Subcutaneous adipose tissue (tissue), 4 donors: Measurements from ENCODE around the gene PGAP2. TPM values are rescaled to one million over a fixed set of nuclear protein-coding genes. Genes with fewer than 3 reads are reported as not detected.

Experiments
- total RNA-seq, 4 donors: library from RNA; depleted of rRNA; stranded (reverse); fragments of >200 nt; gene quantifications; one replicate each; pipeline ENCODE4 v1.1.0, GENCODE V29; 2016
- TF ChIP-seq, protein P1 (sequence below): fragments of 450-650 bp; IDR thresholded peaks from one replicate; pipeline ENCODE4 v1.5.1; 2016; ENCODE audit warnings: low read depth, mild to moderate bottlenecking, control low read depth, antibody characterized with exemption, moderate library complexity

PGAP2 gene
- total RNA-seq, 4 donors from 2014 or later, result 5.5 to 9.3 (median 7.3) TPM

GRCh38 chr11:3799143-3799542 is 9.2 kb upstream of the PGAP2 start:
- TF ChIP-seq, protein P1, sequence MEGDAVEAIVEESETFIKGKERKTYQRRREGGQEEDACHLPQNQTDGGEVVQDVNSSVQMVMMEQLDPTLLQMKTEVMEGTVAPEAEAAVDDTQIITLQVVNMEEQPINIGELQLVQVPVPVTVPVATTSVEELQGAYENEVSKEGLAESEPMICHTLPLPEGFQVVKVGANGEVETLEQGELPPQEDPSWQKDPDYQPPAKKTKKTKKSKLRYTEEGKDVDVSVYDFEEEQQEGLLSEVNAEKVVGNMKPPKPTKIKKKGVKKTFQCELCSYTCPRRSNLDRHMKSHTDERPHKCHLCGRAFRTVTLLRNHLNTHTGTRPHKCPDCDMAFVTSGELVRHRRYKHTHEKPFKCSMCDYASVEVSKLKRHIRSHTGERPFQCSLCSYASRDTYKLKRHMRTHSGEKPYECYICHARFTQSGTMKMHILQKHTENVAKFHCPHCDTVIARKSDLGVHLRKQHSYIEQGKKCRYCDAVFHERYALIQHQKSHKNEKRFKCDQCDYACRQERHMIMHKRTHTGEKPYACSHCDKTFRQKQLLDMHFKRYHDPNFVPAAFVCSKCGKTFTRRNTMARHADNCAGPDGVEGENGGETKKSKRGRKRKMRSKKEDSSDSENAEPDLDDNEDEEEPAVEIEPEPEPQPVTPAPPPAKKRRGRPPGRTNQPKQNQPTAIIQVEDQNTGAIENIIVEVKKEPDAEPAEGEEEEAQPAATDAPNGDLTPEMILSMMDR, result no peak

DNA sequence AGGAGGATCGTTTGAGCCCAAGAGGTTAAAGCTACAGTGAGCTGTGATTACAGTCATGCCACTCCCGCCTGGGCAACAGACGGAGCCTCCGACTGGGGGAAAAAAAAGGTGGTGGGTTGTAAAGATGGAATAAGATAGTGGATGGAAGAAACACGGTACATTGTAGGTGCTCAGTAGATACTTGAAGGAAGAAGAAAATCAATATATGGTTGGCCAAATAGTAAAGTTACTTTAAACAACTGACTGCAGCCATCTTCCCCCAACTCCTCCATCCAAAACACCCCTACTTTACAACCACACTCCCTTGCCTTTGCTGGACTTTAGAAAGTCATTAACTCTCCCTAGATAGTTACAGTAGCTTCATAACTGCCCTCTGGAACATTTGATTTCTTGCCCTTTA is 8.5 kb upstream of the PGAP2 start:
- TF ChIP-seq, protein P1, result no peak

- TF ChIP-seq, protein P1, result no peak
Measured at GRCh38 chr11:3802011-3802790, 6.2 kb upstream of the PGAP2 start.

DNA sequence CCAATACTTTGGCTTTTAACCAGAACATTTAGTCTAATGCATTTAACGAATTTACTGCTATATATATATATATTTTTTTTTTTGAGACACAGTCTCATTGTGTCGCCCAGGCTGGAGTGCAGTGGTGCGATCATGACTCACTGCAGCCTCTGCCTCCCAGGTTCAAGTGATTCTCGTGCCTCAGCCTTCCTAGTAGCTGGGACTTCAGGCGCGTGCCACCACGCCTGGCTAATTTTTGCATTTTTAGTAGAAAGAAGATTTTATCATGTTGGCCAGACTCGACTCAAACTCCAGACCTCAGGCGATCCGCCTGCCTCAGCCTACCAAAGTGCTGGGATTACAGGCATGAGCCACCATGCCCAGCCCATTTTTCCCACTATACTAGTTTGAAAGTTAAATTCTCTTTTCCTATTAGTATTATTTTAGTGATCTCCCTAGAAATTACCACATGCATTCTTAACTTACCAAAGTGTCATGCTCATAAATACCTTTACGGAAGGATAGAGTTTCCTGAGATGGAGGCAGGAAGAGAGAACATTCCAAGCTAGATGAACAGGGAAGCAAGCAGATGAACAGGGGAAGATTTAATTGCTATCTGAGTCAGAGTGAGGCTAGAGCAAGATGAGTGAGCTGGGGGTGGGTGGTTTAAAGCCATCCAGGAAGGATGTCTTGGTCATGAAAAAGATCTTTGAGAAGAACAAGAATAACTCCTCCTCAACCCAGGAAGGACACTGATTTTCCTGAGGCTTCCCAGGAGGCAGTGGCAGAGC is 4.4 kb upstream of the PGAP2 start:
- TF ChIP-seq, protein P1, result no peak

DNA sequence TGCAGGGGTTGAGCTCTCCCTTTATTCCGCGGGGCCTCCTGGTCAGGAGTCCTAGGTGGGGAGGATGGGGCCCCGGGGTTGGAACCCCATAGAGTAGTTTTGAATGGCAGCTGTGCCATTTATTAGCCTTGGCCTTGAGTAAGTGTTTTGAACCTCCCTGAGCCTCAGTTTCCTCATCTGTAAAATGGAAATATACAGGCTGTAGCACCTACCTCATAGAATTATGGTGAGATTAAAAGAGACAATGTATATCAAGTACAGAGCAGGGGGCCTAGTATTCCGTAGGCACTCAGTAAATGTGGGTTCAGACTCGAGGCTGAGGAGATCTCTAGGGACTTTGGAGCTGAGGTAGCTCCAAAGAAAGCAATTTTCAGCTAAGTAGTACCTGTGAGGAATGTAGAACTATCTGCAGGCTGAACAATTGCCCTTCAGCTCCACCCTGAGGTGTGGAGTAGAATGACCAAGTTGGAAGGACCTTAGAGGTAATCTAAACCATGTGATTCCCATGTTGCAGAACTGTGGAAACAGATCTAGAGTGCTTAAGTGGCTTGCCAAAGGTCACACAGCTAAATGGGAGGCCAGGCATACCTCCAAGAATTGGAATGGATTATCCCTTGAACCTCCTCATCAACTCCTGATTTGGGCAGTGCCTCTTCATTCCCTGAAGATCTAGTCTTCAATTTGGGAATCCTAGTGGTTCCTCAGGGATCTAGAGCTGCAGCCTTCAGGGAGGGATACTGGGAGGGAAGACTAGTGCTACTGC is 682 bp downstream of the PGAP2 start:
- TF ChIP-seq, protein P1, result no peak

GRCh38 chr11:3809624-3809928 is 1.2 kb downstream of the PGAP2 start:
- TF ChIP-seq, protein P1, result no peak

DNA sequence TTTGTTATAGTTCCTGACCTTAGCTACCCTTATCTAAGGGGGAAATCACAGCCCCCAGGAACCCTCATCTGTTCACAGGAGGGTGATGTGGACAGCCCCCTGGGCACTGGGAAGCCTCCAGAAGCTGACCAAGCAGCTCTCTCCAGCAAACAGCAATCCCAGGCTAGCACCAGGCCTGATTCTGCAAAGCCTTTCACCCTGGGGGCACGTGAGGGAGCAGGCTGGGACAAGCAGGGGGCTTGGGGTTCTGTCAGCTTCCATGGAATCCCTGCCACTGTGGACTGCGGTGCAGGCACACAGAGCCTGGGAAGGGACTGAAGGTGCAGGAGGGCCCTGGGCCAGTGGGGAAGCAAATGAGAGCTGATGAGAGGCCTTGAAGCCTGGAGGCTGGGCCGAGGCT is 2.1 kb downstream of the PGAP2 start:
- TF ChIP-seq, protein P1, result no peak
